GOT3 (cell line): ENCODE data around the gene KIAA0513.

ENCODE experiments used
- DNase-seq: peaks from one replicate; lab custom pipeline; 2025; ENCODE audit warnings: mixed read lengths; lab: John Stamatoyannopoulos, UW

KIAA0513 gene

DNA sequence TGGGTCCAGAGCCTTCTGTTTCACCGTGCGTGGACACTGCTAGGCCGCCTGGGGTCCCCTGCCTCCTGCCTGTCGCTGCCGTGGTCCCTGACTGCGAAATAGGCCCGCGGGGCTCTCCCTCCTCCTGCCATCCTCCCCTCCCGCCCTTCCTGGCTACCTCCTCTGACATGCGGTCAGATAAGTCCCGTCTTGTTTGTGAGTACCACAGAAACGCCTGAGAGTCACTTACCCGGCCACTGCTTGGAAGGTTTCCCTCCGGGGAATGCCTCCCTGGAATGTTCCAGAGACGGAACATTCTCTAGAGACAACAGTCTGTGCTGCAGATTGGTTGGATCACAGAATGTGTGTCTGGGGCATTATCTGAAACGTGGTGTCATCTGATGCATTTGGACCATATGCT, 61.9 kb downstream of the KIAA0513 start:
- no peak for DNase-seq

- DNase-seq, result no peak
Observed at GRCh38 chr16:85090181-85090580, 62.6 kb downstream of the KIAA0513 start.

GRCh38 chr16:85090873-85091521, 63.4 kb downstream of the KIAA0513 start:
- DNase-seq, result no peak

DNA sequence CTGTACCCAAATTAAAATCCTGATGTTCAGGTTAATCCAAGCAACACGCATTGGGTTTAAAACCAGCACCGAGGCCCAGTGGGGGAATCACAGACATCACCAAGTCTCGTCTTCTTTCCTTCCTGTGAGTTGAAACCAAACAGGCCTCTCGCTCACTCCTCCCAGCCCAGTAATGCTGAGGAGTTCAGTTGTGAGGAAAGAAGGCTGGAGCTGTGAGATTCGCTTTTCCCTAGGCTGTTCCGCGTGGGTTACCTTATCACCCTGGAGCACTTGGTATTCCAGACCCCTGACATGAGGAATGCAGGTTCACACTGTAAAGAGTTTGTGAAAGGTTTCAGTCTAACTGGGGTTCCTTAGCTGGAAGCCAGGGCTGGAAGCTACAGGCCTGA, 63.9 kb downstream of the KIAA0513 start:
- no peak for DNase-seq

DNA sequence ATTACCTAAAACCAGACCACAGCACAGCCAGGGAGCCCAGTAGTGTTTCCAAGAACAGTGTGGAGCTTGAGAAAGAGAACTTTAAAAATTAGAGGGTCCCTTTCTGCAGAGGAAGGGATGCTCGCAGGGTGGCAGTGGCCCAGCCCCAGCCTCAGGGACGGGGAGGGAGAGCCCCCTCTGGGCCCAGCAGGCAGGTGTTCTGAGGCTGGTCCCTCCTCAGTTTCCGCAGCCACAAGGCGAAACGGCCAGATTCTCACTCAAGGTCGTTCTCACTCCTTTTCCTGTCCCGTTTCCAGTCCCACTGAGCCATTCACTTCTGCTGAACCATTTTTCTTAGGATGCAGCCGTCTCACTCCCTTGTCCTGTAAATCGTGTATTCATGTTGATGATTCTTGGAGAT, 64.7 kb downstream of the KIAA0513 start:
- DNase-seq, result no peak

GRCh38 chr16:85092851-85093250, 65.3 kb downstream of the KIAA0513 start:
- DNase-seq, result no peak

DNA sequence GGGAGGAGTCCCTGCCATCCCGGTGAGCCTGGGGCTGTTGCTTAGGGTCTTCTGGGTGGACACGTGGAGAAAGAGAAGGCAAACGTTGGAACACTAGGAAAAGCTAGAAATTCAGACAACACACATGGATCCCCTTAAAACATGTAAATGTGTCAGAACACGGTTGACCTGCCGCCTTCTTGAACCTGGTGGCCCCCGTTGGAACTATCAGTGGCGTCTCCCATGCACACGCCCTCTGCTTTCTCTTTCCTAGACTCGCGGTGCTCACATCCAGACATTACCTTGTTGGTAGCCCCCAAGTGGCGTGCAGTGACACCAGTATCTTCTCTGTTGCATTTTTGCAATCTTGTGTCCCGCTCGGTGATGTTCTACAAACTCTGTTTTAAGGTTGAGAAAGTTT, 66.1 kb downstream of the KIAA0513 start:
- DNase-seq, result no peak

- DNase-seq, result no peak
Observed at GRCh38 chr16:85094176-85094805, 66.7 kb downstream of the KIAA0513 start.

DNA sequence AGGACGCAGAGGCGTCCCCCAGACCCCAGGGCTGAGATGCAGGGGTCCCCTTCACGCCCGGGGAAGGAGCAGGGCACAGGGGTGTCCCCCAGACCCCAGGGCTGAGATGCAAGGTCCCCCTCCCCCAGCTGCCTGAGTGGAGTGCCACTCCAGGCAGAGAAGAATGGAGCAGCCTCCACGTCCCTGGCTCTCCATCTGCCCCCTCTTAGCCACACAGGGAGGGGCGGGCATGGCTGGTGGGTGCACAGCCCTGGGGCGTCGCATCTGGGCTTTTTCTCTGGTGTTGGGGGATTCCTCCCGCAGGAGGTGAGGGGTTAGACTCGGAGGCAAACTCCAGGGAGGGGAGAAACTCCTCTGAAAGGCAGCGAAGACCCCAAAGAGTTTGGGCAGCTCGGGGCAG, 67.2 kb downstream of the KIAA0513 start:
- no peak for DNase-seq

DNA sequence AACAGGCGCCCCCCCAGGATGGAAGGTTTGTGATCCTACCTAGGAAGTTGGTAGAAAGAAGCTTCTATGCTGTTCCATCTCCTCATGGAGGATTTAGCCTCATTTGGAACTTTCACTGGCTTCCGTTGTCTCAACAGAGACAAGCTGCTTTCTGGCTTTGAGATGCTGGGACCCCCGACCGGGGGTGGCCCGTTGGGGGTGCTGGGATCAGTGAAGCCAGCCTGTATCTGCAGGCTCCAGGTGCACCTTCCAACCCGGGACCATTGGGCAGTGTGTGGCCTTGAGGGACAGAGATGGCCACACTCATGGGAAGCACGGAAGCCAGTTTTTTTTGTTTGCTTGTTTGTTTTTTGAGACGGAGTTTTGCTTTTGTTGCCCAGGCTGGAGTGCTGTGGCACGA, 69.3 kb downstream of the KIAA0513 start:
- no peak for DNase-seq

DNA sequence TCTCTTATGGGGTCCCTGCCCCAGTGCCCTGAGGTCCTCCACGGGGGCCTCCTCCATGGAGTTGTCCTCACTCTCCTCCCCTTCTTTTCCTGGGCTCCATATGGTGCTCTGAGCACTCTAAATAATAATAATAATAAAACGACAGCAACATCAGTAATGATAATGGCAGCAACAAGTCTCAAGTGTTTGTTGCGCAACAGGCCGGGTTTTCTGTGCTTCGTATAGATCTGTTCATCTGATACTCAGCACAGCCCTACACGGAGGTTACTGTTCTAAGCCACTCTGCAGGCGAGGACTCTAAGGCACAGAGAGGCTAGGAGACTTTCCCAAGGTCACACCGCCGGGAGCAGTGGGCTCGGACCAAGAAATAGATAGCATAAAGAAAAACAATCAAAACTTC, 71.0 kb downstream of the KIAA0513 start:
- no peak for DNase-seq

GRCh38 chr16:85100265-85100664, 72.7 kb downstream of the KIAA0513 start:
- DNase-seq, result no peak

DNA sequence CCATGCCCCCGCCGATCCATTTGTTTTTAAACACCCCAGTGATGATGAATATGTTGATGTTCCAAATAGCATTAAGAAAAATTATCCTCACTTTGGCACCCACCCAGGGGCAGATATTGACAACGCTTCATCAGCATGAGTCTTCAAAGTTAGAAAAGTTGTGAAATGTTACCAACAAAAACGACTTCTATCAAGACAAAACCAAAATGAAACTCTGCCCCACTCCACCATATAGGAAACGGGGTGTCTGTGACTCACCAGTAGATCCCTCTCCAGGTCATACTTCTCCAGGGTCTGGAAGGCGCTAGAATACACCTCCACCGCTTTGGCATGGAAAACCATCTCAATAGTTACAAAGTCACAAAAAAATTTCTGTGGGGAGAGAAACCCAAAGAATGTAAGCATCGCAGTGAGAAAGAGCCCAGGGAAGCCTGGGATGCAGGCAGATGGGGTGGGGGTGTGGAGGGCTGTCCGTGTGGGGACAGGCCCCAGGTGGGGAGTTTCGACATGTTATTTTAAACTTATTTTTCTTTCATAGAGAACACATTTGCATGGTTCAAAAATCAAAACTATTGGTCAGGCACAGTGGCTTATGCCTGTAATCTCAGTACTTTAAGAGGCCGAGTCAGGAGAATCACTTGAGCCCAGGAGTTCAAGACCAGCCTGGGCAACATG, 74.5 kb downstream of the KIAA0513 start:
- no peak for DNase-seq

GRCh38 chr16:85103114-85104079, 75.8 kb downstream of the KIAA0513 start:
- DNase-seq, result no peak

DNA sequence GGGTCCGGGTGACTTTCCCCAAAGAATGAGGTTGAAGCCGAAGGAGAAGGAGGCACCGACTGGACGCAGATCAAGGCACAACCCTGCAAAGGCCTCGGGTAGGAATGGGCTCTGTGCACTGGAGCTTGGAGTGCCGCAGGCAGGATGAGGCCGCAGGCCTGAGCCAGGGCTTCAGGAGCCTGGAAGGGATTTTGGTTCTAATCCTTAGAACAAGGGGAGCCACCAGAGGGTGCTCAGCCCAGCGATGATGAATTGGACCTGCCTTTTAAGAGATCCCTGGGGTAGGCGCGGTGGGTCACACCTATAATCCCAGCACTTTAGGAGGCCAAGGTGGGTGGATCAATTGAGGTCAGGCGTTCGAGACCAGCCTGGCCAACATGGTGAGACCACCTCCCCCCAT, 76.6 kb downstream of the KIAA0513 start:
- no peak for DNase-seq

DNA sequence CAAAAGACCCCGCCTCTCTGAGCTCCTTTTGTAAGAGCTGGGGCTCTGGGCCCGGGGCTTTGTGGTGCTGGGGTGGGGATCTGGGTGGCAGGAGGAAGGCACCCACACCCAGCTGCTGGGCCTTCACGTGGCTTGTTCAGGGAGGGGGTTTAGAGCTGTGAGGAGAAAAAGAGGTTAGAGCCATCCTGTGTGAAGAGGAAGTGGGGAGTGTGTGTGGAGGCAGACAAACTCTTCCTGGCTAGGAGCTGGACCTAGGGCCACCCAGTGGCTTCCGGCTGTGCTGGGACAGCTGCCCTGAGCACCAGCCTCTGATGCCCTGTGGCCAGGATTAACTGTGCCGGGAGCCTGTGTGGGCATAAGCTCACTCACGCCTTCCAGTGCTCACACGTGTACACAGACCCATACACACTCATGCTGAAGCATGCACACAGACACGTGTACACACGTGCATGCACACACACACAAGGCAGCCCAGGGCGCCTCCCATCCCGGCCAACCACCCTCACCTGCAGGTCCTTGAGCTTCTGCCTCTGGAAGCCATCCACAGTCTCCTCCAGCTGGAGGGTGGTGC, 77.3 kb downstream of the KIAA0513 start:
- DNase-seq, result no peak

DNA sequence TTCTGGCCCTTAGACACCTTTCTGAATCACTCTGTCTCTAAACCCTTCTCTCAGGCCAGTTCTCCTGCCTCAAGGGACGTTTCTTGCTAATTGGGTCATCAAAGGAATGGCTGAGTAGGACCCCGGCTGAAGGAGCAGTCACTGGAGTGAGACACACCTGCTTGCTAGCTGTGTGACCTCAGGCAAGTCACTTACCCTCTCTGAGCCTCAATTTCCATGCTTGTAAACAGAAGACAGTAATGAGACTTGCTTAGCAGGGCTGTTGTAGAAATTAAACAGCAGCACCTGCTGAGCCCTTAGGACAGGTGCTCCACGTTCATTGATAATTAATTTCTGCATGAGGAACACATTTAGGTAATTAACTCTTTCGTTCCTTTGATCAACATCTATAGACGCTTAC, 77.9 kb downstream of the KIAA0513 start:
- no peak for DNase-seq

- no peak for DNase-seq
Observed at GRCh38 chr16:85107083-85107482, 79.5 kb downstream of the KIAA0513 start.

DNA sequence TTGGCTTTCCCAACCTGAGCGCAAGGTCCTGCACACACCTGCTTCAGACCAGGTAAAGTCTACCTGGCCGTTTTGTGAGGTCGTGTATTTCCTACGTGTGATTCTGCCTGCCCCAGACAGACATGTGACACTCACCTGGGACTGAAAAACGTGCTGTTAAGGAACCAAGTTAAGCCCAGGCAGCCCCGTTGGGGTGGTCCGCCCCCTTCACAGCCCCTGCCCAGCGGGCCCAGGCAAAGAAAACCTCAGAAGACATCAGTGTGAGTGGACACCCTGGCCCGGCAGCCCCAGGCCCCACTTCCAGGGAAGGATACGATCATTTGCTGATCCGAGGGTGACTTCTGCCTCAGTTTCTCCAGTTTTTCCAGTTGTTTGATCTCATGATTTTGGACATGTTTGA, 79.9 kb downstream of the KIAA0513 start:
- DNase-seq, result no peak

GRCh38 chr16:85110105-85110504, 82.5 kb downstream of the KIAA0513 start:
- no peak for DNase-seq

DNA sequence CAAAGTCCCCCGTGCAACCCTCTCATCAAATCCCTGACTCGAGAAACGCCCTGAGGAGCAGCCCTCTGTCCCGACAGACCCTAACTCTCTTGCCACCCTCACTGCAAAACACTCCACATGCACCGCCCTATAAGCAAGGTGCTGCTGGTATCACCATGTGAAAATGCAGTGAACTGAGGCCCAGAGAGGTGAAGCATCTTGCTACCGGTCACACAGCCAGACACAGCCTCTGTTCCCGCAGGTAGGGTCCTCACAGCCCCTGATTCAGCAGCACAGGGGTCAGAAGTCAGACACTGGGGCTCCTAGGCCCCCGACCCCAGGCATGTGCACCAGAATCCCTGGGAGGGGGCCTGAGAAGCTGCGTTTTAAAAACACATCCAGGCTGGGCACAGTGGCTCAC, 83.6 kb downstream of the KIAA0513 start:
- DNase-seq, result no peak

- DNase-seq, result no peak
Observed at GRCh38 chr16:85112364-85112763, 84.8 kb downstream of the KIAA0513 start, which contains the start of gene CIBAR2. Gene CIBAR2, minus strand, starts transcription at chr16:85112472. Its CDS starts 120 bp downstream, at chr16:85112352.
